ENCODE results near the gene FSD2. TPM values are rescaled to one million over a fixed set of nuclear protein-coding genes. Genes with fewer than 3 reads are reported as not detected.

FSD2 gene
- total and polyA plus RNA-seq, 2 of the 8 experiments (the other 6 are each of a cell fraction or from before 2014, with no cell fraction given), result 0.02 TPM; not detected in 1

DNA sequence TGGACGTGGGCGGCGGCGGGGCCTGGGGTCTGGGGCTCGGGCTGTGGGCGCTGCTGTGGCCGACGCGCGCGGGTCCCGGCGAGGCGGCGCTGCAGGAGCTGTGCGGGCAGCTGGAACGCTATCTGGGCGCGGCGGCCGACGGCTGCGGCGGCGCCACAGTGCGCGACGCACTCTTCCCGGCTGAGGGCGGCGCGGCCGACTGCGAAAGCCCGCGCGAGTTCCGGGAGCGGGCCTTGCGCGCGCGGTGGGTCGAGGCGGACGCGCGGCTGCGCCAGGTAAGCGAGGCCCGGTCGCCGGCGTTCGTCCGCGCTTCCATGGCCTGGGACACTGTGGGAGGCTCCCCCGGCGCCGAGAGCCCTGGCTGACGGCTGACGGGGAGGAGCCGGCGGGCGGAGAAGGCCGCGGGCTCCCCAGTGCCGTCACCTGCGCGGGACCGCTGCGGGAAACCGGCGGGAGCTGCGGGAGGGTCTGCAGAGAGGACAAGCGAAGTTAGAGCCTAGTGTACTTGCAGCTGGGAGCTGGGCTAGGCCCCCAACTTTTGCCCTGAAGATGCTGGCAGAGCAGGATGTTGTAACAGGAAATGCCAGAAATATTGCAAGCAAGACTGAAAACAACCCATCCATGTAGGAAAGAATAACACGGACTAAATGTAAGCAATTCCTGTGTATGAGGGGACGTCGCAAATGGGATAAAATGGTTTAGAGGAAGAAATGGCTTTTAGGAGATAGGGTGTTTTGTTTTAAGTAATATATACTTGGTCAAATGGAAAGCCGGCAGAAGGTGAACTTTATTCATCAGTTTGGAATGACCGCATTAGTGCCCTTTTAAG lies 4.4 kb upstream of the FSD2 start:
- peak overlapping the region; percentile 50 to 90 (median 78) for H3K4me3 ChIP-seq (ENCODE audit: extremely low read depth in 1 of 4, insufficient read depth in 2 of 4, low read depth in 3 of 4, low read length in 4 of 4)
- TF ChIP-seq PHF8 (conservative IDR thresholded peaks at IDR 0.05; ENCODE audit: low read depth, low read length) (peak; percentile 5; the same call in 1 of the 2 replicates), RXRA (IDR thresholded peaks at IDR 0.05; ENCODE audit: insufficient read depth, low read depth, low read length) (no peak), CEBPB (IDR thresholded peaks at IDR 0.05; ENCODE audit: low read depth, low read length) (no peak), BACH1 (IDR thresholded peaks at IDR 0.05; ENCODE audit: low read length) (0 out of 2 replicates have a peak, but pooled peaks have one; percentile 22)

More for the DNA sequence above, 4.4 kb upstream of the FSD2 start:
- Histone ChIP-seq H3K4me2 (ENCODE audit: insufficient read depth in 1 of 2, low read depth in 2 of 2, low read length in 2 of 2) (peak overlapping the region; percentile 88 to 97), H3K79me1 (ENCODE audit: low read depth, low read length) (no peaks in the 10 kb centered on the region), H3K36me3 (ENCODE audit: control insufficient read depth in 2 of 4, insufficient read depth in 4 of 4, low read length in 3 of 4) (peaks cover 0 to 3% (median 0%) of the 10 kb centered on the region in 4 experiments; a peak in 1 of 8 replicates), H3K18ac (ENCODE audit: extremely low read depth, low read length) (no peak overlapping the region), H3K9ac (replicated peaks in 1 of 4; ENCODE audit: extremely low read depth in 1 of 4, low read depth in 3 of 4, low read length in 3 of 4) (peak overlapping the region in 3 of 4 experiments; percentile 55 to 76 (median 73); a peak in 6 of 7 replicates), H3K9me3 (ENCODE audit: insufficient read depth in 2 of 2, low read depth in 1 of 2, low read length in 1 of 2) (no peaks in the 10 kb centered on the region), H4K20me1 (replicated peaks in 1 of 2; ENCODE audit: control insufficient read depth in 1 of 2, insufficient read depth in 2 of 2, low read length in 2 of 2) (no peaks in the 10 kb centered on the region), H3K23ac (ENCODE audit: insufficient read length) (no peak overlapping the region), H3K23me2 (ENCODE audit: low read depth, low read length) (peaks cover 5% of the 10 kb centered on the region; the same call in 1 of the 2 replicates), H2BK15ac (ENCODE audit: low read length) (no peak overlapping the region), H2AK5ac (ENCODE audit: low read depth, low read length) (no peak overlapping the region), H2BK120ac (replicated peaks; ENCODE audit: low read depth, low read length) (no peak overlapping the region), H3K79me2 (ENCODE audit: control insufficient read depth in 1 of 2, insufficient read depth in 2 of 2, low read length in 2 of 2) (no peaks in the 10 kb centered on the region), H2BK20ac (ENCODE audit: low read length) (no peak overlapping the region), H3K4ac (replicated peaks; ENCODE audit: insufficient read length, low read depth, low read length) (no peak overlapping the region), H3K4me1 (replicated peaks in 1 of 4; ENCODE audit: control insufficient read depth in 3 of 4, insufficient read depth in 4 of 4, low read length in 3 of 4) (peaks cover 0 to 6% (median 0%) of the 10 kb centered on the region in 4 experiments; a peak in 2 of 7 replicates), H3K27ac (ENCODE audit: low read depth, low read length) (no peak overlapping the region), H4K8ac (ENCODE audit: extremely low read depth, insufficient read depth, low read length) (no peak overlapping the region), H3K56ac (replicated peaks; ENCODE audit: insufficient read length, low read depth, low read length) (no peak overlapping the region), H2AFZ (ENCODE audit: low read length) (peak overlapping the region; percentile 99; the same call in 1 of the 2 replicates), H4K91ac (replicated peaks; ENCODE audit: insufficient read length, low read length) (no peak overlapping the region), H2BK12ac (ENCODE audit: low read depth, low read length) (no peak overlapping the region), H3K14ac (ENCODE audit: insufficient read length) (no peak overlapping the region), H2BK5ac (ENCODE audit: low read depth, low read length) (no peak overlapping the region), H4K5ac (ENCODE audit: insufficient read length, low read depth, low read length) (no peak overlapping the region), H3K27me3 (replicated peaks in 1 of 4; ENCODE audit: control insufficient read depth in 3 of 4, extremely low read depth in 1 of 4, insufficient read depth in 3 of 4, low read length in 3 of 4) (no peaks in the 10 kb centered on the region)
- 2% methylated on average over 62 of the region's 81 CpGs; no CpG with 5 or more reads in 1 of the 2 experiments for WGBS, 2 experiments (ENCODE audit: extremely low coverage in 1 of 2, insufficient coverage in 1 of 2, insufficient read length in 1 of 2, insufficient replicate concordance in 2 of 2, low coverage in 1 of 2, low lambda C conversion rate in 2 of 2, missing lambda C conversion rate in 1 of 2)
- POLR2A ChIA-PET (ENCODE audit: partially characterized antibody), result interaction anchor here (0.6 to 1.9 kb wide), 4 partner anchors 27 to 1252 kb away, joined by 3 to 7 read pairs (median 3); partner anchors contain the start of gene RPS17
- CTCF ChIA-PET (ENCODE audit: partially characterized antibody), result interaction anchor here (0.8 to 2.3 kb wide), 10 partner anchors 8 to 280 kb away, joined by 3 to 8 read pairs (median 4); no protein-coding TSS in a partner anchor
- FAIRE-seq, result no peak
- DNase-seq (ENCODE audit: low read depth in 1 of 2, low spot score in 2 of 2), result peak in 1 of 2 experiments; percentile 69
